NCI-H69 (cell line): ENCODE measurements around the gene SLAMF1.
"Not testable (repeated sequence)": the region's sequence is repeated elsewhere in the genome, so short reads cannot be mapped to it uniquely, and the experiment has no call there.

Experiments used
- DNase-seq: peaks from one replicate; lab custom pipeline; 2025; lab: John Stamatoyannopoulos, UW

The SLAMF1 gene

DNA sequence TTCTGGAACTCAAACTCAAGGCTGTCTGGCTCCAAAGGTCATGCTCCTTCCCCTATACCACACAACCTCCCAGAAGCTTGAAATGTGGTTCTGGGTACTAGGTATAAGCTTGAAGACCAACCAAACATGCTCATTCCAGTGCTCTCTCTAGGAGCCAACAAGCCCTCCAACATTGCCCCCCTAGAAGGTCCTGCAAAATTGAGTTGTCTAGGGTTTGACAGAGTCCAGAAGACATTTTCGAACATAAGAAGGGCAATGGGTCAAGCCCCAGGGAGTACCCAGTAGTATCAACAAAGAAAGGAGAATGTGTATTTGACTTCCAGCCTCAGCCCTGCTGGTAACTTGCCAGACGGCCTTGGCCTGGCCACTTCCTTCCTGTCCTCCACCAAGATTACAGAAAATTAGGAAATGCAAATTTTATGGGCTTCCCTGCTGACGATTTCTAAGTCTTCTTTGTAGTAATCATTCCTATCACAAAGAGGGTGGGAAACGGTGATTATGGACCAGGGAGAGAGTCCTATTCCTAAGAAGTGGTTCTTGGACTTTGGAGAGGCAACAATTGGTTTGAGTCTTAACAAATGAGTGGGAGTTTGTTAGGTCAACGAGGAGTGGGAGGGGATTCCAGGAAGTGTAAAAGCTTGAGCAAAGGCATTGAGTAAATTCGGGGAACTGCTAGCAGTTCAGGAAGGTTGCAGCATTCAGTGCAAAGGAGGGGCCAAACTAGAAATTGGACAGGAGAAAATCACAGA lies 18.7 kb upstream of the SLAMF1 start:
- no peak for DNase-seq

DNA sequence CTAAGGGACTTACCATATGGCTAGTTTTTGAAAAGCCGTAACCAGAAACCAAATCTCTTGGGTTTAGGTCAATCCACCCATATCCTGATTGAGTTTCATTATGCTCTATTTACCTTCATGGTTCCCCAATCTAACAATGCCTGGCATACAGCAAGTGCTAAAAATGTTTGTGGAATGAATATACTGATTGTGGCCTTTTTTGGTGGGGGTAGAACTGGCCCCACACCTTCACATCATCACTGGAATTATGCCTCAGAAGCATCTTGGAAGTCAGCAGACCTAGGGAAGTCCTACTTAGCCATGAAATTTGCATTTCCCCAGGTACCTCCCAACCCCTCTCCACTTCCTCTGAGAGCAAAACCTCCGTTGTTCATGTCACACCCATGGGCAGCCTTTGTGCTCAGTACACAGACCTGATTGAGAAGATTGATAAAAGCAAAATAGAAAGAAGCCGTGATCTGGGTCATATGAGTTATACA lies 17.8 kb upstream of the SLAMF1 start:
- no peak for DNase-seq

GRCh38 chr1:160662910-160663309 lies 16.1 kb upstream of the SLAMF1 start:
- DNase-seq, result no peak

DNA sequence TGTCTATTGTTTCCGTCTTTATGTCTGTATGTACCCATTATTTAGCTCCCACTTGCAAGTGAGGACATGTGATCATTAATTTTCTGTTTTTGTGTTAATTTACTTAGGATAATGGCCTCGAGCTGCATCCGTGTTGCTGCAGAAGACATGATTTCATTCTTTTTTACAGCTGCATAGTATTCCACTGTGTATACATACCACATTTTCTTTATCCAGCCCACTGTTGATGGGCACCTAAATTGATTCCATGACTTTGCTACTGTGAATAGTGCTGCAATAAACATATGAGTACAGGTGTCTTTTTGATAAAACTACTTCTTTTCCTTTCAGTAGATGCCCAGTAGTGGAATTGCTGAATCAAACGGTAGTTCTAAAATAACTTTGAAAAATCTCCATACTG lies 12.7 kb upstream of the SLAMF1 start:
- no peak for DNase-seq

DNA sequence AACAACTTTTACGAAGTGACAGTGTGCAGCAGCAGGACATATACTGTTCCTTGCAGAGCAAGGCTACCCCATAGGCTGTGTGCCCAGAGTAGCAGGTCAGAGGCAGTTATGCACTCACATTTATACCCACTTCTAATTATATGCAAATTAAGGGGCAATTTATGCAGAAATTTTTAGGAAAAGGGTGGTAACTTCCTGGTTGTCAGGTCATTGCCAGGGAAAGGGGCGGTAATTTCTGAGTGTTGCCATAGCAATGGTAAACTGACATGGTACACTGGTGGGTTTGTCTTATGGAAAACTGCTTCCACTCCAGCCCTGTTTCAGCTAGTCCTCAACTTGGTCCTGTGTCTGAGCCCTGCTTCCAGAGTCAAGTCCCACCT lies 12.0 kb upstream of the SLAMF1 start:
- DNase-seq, result no peak

GRCh38 chr1:160658162-160658813 lies 11.4 kb upstream of the SLAMF1 start:
- no peak for DNase-seq

GRCh38 chr1:160657250-160657781 lies 10.5 kb upstream of the SLAMF1 start:
- no peak for DNase-seq

GRCh38 chr1:160656737-160657136 lies 9.9 kb upstream of the SLAMF1 start:
- DNase-seq, result no peak

DNA sequence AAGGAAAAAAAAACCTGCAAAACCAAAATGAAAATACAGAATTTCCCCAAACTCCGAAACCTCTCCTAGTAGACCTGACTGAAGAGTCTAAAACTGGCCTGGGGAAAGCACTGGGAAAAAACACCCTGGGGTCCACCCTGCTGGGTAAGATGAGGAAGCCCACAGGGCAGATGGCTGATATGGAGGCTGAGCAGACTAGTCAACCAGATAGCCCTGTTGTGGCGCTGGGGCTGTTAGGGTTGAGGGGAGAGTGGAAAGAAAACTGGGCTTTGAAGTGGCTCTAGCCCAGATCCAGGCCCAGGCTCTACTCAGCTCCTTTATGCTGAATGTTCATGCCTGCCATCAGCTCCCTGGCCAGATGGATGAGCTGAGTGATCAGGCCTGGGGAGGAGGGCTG lies 6.8 kb upstream of the SLAMF1 start:
- no peak for DNase-seq

GRCh38 chr1:160652924-160653619 lies 6.2 kb upstream of the SLAMF1 start:
- no peak for DNase-seq

GRCh38 chr1:160652065-160652641 lies 5.3 kb upstream of the SLAMF1 start:
- DNase-seq, result not testable (repeated sequence)

GRCh38 chr1:160651433-160652064 lies 4.7 kb upstream of the SLAMF1 start:
- DNase-seq, result no peak

- no peak for DNase-seq
Measured at GRCh38 chr1:160647329-160647720, 481 bp upstream of the SLAMF1 start.

DNA sequence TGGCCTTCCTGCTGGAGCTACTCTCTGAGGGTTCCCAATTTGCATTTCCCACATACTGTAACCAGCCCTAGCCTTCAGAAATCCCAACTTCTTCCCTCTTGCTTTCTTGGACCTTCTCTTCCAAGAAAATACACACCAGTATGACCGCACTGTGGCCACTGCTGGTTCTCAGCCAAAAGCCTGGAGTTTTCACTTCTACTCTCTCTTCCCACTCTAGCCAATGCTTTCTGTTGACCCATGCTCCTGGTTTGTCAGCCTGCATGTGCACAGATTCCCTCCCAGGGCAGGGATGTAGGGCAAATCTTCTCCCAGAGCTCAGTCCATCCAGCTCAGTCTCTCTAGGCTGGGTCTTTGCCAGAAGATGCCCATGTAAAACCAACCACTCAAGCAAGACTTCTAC lies 664 bp downstream of the SLAMF1 start:
- DNase-seq, result no peak

DNA sequence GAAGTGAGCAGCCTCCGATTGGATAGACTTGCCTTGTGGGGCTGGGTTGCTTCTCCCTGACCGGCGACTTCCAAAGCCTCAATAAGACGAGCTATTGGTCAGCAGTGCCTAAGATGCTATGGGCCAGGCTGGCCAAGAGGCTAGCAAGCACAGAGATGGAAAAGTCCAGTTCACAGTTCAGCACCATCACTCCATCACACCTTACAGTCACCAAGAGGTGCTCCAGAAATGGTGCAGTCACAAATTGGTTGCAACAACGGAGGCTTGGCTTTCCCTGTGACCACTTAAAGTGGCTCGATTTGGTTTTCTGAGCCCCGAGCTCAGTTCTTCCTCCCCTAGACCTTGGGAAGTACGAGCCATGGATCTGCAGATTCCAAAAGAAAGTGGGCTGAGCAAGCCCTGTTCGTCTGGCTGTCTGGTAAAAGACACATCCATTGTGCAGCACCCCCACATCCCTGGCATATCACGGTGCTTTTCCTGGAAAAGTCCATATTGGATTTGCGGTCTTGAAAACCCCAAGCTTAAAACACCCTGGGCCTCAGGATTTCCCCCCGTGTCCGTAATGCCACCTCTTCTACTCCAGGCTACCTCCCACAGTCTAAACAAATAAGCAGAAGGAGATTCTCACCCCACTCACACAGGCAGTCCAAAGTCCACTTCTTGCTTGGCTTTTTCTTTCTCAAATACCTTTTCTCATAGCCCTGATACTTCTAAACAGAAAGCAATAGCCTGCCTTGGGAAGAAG lies 1.3 kb downstream of the SLAMF1 start:
- no peak for DNase-seq

DNA sequence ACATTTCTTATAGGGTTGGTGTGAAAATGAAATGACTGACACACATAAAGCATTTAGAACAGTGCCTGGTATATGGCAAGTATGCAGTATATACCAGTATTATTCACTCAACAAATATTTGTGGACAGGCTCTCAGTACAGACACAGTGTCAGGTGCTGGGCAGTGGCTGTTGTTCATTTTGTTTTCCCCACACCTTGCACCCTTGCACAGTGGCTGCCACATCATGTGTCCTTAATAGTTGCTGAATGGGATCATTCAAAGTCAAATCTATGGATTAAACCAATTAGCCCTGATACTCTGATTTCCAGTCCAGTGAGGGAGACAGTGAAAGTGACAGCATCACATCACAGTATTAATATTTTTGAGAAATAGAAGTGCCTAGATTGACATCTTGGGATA lies 2.4 kb downstream of the SLAMF1 start:
- no peak for DNase-seq

GRCh38 chr1:160643138-160643537 lies 3.7 kb downstream of the SLAMF1 start:
- no peak for DNase-seq

DNA sequence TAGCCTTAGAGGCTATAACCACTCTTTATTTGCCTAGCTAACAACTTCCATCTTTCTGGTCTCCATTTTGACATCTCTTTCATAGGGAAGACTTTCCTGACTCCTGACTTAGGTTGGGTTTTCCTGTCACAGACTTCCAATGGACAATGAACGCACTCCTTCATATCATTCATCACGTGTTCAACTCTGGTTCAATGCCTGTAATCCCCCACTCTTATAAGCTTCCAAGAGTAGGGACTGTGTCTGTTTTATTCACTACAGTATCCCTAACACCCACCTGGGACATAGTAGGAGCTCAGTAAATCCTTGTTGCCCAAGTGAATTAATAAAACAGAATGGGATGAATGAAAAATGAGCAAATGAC lies 4.6 kb downstream of the SLAMF1 start:
- no peak for DNase-seq

DNA sequence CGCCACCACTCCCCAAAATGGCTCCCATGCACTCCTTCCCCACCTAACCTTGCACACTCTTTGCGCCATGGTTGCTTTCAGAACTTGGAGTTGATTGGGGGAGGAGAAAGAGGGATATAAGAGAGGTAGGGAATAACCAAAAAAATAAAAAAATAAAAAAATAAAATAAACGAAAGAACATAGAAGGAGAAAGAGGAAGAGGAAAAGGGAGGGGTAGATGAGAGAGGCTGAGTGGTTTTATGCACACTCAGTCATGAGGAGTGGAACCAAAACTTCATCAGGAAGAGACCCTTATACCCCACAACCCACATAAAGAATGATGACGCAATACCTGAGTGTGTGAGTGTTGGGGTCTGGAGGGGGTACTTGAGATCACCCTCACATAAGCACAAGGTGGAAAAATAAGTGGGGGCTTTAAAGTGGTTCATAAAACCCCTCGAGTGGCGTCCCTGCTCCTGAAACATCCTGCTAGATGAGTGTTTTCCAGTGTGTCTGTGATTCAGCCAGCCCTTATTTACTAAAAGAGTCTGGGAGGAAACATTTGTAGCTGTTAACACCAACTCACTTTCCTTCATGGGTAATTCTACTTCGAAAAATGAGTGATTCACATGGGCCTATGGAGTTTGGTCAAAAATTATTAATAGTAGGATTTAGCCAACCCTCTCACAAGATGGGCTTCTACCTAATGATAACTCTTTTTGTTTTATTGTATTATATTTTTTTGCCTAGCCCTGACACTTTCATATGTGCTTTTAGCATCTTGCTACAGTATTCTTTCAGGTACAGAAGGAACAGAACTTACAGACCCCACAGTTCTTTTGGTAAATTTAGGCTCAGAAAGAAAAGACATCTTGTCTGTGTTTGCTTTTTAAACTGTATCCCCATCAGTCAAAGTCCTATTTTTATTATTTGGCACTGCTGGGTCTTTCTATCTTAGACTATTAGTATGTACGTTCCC lies 5.2 kb downstream of the SLAMF1 start:
- no peak for DNase-seq
